ENCODE data around the gene POU4F1.

POU4F1 gene

DNA sequence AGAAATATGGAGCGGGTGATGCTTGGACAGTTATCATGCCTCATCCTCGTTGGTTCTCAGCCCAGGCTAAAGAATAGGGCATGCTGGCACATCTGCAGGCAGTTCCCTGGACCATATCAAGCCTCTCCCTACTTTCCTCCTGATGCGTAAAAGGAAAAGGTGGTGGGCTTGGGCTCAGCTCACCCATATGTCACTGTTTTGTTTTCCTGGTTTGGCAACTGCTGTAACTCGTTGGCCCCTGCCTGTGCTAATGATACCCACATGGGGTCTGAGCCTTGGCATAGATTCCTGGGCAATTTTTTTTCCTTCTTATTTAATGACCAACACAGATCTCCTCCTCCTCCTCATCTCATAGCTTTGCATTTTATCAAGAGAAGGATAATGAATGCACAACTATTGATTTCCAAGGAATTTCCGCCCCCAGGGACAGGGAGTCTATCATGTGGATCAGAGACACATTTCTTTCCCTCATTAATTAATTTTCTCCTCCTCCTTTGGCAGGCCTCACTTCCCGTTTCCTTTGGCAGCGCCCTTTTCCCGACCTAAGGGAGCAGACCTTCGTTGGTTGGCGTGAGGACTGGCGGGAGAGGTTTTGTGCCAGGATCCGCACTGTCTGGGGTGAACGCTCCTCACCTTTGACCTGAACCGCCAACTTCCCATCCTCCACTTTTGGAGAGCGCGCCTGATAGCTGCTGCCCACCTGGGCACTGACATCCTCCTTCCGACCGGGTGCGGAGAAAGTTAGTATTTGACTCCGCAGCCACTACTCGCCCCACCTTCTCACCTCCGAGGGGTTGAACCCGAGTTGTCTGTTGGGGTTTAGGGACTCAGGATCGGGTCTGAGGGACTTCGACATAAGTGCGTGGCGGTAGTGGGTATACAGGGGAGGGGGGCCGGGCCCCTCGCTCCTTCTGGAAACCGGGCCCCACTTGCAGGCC is 3.4 kb upstream of the POU4F1 start:
- no peak for DNase-seq

- no peak for DNase-seq
Measured at GRCh38 chr13:78604782-78605611, 1.6 kb upstream of the POU4F1 start.

- peak; percentile 21 for DNase-seq
Measured at GRCh38 chr13:78602561-78603239, 652 bp downstream of the POU4F1 start.

- DNase-seq: no peak
Measured at GRCh38 chr13:78601874-78602560, 1.3 kb downstream of the POU4F1 start.

GRCh38 chr13:78601124-78601873 is 2.1 kb downstream of the POU4F1 start:
- DNase-seq: no peak

DNA sequence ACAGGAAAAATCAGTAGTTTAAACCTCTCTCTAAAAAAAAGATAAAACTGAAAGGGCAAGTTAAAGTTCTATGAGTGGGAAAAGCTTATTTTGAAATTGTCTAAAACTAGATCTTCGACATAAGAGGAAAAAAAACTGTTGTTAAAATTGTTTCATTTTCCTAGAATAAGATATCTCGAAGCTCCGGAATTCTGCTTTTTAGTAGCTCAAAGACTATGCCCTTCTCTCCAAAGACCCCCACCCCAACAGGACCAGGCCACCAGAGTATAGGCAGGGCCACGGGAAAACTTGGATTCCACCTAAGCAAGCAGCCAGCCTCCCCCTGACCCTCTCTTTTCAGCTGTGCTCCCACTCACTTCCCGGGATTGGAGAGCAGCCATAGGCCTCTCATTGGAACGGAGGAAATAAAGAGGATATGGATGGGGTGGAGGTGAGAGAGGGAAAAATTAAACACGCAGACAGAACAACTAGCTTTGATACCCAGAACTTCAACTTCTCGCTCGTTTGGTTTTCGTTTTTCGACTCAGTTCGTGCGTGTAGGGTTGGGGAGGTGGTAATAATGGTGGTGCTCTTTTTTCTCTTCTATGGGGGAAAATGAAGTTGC is 3.0 kb downstream of the POU4F1 start:
- no peak for DNase-seq

DNA sequence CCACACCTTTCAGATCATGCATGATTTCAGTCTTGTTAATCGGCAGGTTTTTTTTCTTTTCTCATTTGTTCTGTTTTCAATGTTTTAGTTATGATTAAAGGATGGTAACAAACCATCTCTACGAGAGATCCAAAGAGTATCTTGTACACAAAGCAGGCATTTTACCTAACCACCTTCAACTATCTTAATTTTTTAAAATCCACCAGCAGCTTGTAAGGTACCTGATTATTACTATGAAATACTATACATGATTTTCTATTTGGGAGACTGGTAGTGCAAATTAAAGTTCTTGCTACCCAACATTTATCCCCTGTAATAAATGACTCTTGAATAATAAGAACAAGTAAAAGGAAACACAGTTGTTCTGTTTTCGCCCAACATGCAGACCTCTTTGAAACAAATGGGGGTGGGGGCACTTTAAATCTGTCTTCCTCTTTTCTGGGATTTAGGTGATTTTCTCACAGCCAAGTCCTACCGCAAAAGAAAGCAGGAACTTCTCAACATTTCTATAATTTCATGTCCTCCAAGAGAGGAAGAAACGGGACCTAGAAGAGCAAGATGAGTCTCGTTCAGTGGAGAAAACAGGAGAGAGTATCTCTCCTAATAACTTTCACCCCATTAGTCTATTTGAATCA is 3.6 kb downstream of the POU4F1 start:
- DNase-seq: no peak

DNA sequence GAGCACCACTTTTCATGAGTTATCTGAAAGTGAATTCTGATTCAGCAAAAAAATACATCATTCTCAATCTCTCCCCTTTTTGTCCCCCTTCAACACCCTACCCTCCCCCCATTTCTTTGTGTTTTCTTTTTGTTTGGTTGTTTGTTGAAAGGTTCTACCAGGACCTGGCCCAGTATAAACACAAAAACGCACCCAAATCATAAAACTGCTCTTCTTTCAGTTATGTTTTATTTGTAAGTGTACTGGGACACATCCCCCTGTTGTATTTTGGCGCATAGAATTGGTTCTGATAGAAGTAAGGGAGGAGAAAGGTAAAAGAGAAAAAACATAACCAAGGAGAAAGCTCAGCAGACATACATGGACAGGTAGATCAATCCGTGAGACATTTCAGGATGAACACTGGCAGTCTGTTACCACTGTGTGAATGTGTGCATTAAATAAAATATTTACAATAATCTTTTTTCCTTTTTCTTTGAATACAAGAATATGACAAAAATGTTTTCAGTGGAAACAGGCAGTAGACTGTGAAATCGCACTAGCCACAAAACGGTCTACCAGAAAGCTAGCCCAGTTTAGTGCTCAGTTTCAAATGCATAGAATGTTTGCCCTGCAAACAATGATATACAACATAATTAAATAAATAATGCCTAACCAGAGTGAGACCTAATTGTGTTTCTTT is 4.2 kb downstream of the POU4F1 start:
- no peak for DNase-seq

DNA sequence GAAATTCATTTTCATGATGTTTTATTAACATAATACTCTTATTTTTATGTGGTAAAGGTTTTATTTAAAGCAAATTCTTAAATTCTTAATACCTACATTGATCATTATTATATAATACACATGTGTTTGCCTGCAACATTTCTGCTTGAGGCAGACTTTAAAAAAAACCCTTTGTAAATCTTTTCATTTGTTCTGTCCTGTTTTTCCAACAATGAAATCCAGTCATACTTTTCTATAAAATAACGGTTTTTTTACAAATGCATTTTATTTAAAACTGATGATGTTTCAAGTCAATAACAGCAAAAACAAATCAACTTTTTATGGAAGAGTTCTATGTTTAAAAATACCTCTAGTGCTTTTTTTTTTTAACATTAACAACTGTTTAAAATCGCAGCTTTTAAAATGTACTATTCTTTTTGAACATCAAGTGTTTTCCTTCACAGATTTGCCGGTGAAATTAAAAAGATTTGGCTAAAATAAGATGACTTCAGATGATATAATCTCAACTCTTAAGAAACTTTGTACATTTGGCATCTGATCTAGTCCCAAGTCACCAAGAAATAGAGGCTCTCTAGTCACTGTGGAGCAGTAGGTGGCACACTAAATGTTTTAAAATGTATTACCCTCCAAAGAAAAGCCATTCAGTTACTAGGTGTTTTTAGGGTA is 5.1 kb downstream of the POU4F1 start:
- no peak for DNase-seq

GRCh38 chr13:78597602-78597932 is 5.8 kb downstream of the POU4F1 start:
- DNase-seq: no peak

- DNase-seq: no peak
Measured at GRCh38 chr13:78596736-78597601, 6.4 kb downstream of the POU4F1 start.

DNA sequence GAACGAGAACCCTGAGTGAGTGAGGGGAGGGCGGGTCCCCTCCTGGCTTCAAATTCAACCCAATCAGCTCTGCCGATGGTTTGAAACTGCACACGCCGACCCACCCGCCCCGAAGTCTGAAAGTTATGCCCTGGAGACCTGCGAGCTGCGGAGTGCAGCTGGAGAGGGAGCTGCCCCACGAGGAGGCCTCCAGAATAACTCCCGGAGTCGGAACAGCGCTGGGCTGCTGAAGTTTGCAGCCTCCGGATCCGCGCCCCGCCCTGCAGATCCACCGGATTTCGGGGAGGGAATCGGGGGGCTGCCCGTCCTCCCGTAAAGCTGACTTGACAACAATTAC is 7.0 kb downstream of the POU4F1 start:
- no peak for DNase-seq

DNA sequence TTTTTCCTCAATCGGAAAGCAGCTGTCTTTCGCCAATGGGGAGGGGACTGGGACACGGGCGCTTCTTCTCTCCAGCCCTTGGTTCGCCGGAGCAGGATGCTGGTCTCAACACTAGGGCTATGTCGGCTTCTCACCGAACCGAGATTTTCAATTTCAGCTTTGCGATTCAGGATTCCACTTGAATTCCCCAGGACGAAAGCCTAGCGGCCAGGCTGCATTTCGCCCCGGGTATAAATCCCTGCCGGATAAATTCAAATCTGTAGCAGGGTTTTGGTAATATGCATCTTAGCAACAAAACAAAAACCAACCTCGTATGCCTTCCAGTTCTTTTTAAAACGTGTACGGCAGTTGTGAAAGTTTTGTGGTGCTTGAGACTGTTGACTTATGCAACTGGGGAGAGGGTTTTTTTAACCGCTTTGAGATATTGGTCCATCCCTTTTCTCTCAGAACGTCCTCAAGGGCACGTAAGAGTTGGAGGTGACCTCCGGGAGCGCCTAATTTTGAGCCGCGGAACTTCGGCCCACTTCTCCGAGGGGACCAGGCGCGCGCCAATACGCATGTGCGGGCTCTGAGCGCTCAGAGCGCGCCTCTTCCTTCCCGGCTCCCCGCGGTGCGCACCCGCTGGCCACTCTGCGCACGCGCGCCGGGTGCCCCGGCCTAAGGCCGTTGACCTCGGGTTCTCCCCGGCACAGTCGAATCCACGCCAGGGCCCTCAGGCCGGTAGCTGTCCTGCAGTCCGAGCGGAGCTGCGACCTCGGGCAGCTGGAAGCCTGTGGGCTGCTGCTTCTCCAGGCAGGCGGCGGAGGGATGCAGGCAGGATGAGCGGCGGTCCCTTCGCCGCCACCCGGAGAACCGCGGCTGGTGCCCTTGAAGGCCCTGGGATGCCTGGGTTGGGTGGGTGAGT is 7.6 kb downstream of the POU4F1 start:
- DNase-seq: peak; percentile 51

GRCh38 chr13:78594456-78594975 is 8.8 kb downstream of the POU4F1 start:
- DNase-seq: no peak

DNA sequence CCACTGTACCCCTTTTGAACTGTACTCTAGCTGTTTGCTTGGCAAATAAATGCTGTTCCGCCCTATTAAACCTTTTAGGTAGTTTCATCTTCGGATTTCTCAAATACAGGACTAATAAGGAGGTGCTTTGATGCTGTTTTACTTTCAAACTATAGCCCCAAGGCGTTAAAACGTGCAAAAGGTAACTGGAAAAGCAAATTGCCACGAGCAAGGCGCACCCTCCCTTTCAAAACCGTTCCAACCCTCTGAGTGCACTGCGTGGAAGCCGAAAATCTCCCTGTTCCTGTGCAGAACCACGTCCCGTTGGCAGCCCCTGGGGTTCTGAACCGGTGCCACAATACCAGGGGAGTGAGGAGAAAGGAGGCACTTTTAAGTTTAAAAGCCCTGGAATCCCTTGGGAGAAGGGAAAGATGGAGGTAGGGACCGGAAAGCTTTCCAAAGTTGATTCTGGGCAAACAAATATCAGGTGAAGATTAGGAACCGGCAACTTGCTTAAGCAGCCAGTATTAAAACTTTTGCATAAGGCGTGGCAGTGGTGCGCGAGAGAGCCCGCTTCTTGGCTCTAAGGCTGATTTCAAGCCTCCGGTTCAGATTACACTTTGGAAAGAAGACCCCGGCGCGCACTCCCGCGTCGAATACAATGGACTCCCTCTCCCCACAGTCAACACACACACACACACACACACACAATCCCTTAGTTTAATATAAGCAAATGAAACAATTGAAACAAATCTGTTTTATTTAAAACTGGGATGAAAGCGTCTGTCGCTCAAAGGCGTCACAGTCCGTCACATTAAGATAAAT is 9.5 kb downstream of the POU4F1 start:
- DNase-seq: no peak

- DNase-seq: no peak
Measured at GRCh38 chr13:78593129-78593528, 10.2 kb downstream of the POU4F1 start.

DNA sequence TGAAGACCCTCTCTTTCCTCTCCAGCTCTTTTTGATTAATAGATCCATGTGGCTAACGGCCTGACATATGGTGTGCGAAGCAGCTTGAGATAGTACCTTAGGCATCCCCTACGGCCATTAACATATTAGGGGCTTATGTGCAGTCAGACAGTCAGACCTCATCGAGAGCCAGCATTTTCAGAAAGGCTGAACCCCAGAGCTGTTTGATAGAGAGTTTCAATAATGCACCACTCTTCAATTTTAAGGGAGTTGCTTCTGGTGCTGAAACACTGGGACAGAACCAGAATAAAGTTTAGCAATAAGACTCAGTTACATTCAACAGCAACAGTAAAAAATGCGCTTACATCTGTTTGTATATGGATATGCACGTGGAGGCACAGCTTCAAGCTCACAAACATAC is 10.8 kb downstream of the POU4F1 start:
- no peak for DNase-seq

Data from activated CD4-positive, alpha-beta T cell treated with anti-CD3 and anti-CD28 coated beads, Interleukin-10, Interleukin-2, amounts not matched to agents 100 ng/mL and 50 ng/mL, durations not matched to agents 16 hours and 8 hours (primary cell).